IgD-negative memory B cell (primary cell): ENCODE data around the gene KIF26B. TPM values are rescaled to one million over a fixed set of nuclear protein-coding genes. Genes with fewer than 3 reads are reported as not detected.

Experiments used
- H3K27ac Mint-ChIP-seq, 3 donors: one replicate each; pipeline ENCODE4 v1.8.0; 2020 to 2022; ENCODE audit warnings: mild to moderate bottlenecking in 3 of 3, mixed read lengths in 3 of 3, moderate library complexity in 1 of 3
- H3K27me3 Mint-ChIP-seq: one replicate; pipeline ENCODE4 v1.8.0; 2021; ENCODE audit warnings: mixed read lengths
- H3K36me3 Mint-ChIP-seq: one replicate; pipeline ENCODE4 v1.8.0; 2020; ENCODE audit warnings: mild to moderate bottlenecking, mixed read lengths
- H3K4me1 Mint-ChIP-seq, 3 donors: one replicate each; pipeline ENCODE4 v1.8.0; 2020 to 2022; ENCODE audit warnings: mixed read lengths in 3 of 3, mild to moderate bottlenecking in 1 of 3
- H3K4me3 Mint-ChIP-seq, 4 donors: one replicate each; pipeline ENCODE4 v1.8.0; 2020 to 2022; ENCODE audit warnings: mild to moderate bottlenecking in 4 of 4, mixed read lengths in 4 of 4, moderate library complexity in 3 of 4
- H3K9me3 Mint-ChIP-seq, 3 donors: one replicate each; pipeline ENCODE4 v1.8.0; 2020 to 2021; ENCODE audit warnings: mixed read lengths in 3 of 3, mild to moderate bottlenecking in 1 of 3
- polyA plus RNA-seq: library from polyadenylated mRNA; unstranded; fragments of 300-500 nt; fragmentation: Illumina TruSeq; gene quantifications from one replicate; pipeline ENCODE4 v1.2.3, GENCODE V29; 2021

The KIF26B gene
- polyA plus RNA-seq, 1 donor from 2014 or later, result 0.29 TPM

DNA sequence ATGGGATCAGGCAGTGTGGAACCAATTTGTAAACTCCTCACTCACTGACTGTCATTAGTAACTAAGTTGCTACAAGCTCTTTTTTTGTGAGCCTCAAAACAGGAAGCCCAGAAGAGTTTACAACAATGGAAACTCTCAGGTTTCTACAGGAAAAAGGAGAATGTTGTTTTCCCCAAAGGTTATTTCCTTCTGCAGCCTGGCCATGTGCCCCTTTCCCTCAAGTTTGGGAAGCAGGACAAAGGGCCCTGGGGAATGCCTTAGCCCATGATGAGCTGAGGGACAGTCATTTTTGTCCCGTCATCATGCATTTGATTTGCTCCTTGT, 395.9 kb downstream of the KIF26B start:
- no peaks in the 10 kb centered on the region for H3K4me1 Mint-ChIP-seq
- peaks cover 3% of the 10 kb centered on the region for H3K36me3 Mint-ChIP-seq
- peaks cover 14% of the 10 kb centered on the region for H3K27me3 Mint-ChIP-seq
- no peaks in the 10 kb centered on the region for H3K9me3 Mint-ChIP-seq
- H3K4me3 Mint-ChIP-seq, result no peak overlapping the region
- no peak overlapping the region for H3K27ac Mint-ChIP-seq

DNA sequence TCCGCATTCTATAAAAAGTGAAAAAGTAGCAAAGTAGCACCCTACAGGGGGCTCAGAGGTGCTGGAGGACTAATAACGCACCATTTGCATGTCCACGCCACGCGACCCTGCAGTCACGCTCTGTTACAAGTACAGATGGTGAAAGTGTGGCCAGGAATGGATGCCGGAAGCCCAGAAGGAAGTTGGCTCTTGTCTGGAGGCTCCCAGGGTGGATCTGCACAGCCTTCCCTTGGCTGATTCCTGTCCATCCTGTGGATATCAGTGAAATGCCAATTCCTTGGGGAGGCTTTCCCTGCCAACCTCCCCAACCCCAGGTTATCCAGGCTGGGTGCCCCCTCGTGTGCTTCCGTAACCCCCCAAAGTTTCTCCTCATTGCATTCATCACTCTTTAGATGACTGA, 396.8 kb downstream of the KIF26B start:
- Mint-ChIP-seq H3K9me3 (no peaks in the 10 kb centered on the region), H3K4me1 (no peaks in the 10 kb centered on the region), H3K27me3 (peaks cover 15% of the 10 kb centered on the region), H3K36me3 (peaks cover 3% of the 10 kb centered on the region), H3K27ac (no peak overlapping the region), H3K4me3 (no peak overlapping the region)

DNA sequence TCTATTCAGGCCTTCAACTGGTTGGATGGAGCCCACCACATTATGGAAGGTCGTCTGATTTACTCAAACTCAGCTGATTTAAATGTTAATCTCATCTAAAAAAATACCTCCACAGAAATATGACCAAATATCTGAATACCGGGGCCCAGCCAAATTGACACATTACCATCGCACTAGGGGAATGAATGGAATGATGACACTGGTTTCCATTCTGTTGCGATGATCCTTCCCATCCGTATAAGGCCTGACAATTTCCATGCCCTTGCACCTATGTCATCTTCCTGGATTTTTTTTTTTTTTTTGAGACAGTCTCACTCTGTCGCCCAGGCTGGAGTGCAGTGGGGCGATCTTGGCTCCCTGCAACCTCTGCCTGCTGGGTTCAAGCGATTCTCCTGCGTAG, 397.5 kb downstream of the KIF26B start:
- peaks cover 3% of the 10 kb centered on the region for H3K36me3 Mint-ChIP-seq
- H3K27me3 Mint-ChIP-seq, result peaks cover 15% of the 10 kb centered on the region
- H3K4me1 Mint-ChIP-seq, result no peaks in the 10 kb centered on the region
- no peaks in the 10 kb centered on the region for H3K9me3 Mint-ChIP-seq
- no peak overlapping the region for H3K27ac Mint-ChIP-seq
- no peak overlapping the region for H3K4me3 Mint-ChIP-seq

DNA sequence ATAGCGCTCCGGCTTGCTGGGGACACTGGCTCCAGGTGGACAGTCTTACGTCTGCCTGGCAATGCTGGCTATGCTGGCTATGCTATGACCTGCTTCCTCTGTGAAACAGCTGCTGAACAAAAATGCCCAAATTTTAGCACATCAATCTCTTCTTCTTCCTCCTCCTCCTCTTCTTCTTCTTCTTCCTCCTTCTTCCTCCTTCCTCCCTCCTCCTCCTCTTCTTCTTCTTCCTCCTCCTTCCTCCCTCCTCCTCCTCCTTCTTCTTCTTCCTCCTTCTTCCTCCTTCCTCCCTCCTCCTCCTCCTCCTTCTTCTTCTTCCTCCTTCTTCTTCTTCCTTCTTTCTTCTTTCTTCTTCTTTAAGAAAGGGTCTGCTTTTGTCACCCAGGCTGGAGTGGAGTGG, 401.3 kb downstream of the KIF26B start:
- Mint-ChIP-seq H3K4me3 (no peak overlapping the region), H3K27me3 (peaks cover 6% of the 10 kb centered on the region), H3K4me1 (no peaks in the 10 kb centered on the region), H3K9me3 (no peaks in the 10 kb centered on the region), H3K27ac (no peak overlapping the region), H3K36me3 (no peaks in the 10 kb centered on the region)

DNA sequence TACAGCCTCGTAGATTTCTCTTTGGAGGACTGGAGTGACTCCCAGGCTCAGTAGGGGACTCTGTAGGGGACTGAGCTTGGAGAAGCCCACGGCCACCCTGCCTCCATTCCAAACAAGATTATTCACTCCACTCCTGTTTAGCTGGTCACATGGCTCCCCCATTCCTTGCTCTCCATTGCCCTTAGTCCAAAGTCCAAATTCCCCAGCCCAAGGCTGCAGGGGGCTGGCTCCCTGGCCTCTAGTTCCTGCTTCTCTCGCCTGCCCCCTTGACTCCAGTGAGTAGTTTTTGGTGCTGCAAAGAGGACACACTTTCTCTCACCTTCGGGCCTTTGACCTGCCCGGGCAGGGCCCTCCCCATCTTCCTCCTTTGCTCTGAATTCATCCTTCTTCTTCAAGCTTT, 403.3 kb downstream of the KIF26B start:
- Mint-ChIP-seq H3K36me3 (no peaks in the 10 kb centered on the region), H3K27ac (no peak overlapping the region), H3K4me1 (no peaks in the 10 kb centered on the region), H3K27me3 (peaks cover 6% of the 10 kb centered on the region), H3K4me3 (no peak overlapping the region), H3K9me3 (no peaks in the 10 kb centered on the region)

DNA sequence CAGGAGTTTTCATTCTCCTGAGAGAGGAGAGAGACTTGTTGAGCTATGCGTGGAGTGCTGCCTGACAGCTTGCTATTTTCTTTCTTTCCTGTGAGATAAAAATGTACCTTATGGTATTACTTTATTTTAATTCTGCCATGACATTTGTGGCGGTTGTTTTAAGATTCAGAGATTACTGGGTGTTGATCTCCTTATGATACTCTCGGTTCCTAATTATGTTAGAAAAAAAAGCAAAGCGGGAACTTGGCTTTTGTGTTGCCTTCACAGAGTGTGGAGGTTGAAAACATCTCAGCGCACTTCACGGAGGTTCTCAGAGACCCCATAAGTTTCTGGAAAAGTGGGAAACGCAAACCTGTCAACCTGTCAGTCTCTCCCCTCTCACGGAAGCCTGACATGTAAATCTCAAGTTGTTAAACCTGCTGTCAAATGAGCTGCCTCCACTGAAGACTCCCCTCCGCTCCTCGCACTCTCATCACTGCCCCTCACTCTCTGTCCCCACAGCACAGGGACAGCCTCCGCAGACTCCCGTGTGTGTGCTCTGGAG, 405.6 kb downstream of the KIF26B start:
- Mint-ChIP-seq H3K27ac (no peak overlapping the region), H3K4me3 (peak overlapping the region in 1 of 4 donors; percentile 69), H3K27me3 (peaks cover 9% of the 10 kb centered on the region), H3K4me1 (no peaks in the 10 kb centered on the region), H3K9me3 (no peaks in the 10 kb centered on the region), H3K36me3 (no peaks in the 10 kb centered on the region)

DNA sequence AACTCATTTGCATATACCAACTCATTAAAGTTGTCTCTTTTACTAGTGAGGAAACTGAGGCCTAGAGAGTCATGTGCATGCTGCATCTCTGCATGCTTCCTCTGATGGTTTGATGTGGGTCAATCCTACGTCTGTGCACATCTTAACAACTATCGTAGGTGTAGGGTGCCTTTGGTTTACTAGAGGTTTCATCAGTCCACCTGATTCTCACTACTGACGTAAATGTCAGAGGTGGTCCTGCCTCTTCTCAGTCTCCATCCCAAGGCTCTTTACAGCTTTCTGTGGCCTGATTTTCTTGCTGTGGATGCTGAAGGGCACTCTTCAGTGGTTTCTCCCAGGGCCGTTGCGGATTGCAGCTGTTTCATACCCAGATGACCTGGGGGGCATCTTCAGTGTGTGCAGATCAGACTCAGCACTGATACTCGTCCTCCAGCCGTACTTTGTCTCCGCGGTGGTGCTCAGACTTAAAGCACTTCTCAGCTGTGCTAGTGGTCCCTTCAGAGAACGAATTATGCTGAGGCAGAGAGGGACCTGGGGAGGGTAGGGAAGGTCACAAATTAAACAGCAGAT, 407.0 kb downstream of the KIF26B start:
- peaks cover 0 to 3% (median 0%) of the 10 kb centered on the region in 3 donors for H3K9me3 Mint-ChIP-seq
- no peaks in the 10 kb centered on the region for H3K36me3 Mint-ChIP-seq
- no peaks in the 10 kb centered on the region for H3K4me1 Mint-ChIP-seq
- H3K4me3 Mint-ChIP-seq, result no peak overlapping the region
- H3K27me3 Mint-ChIP-seq, result peaks cover 8% of the 10 kb centered on the region
- H3K27ac Mint-ChIP-seq, result peak overlapping the region in 1 of 3 donors; percentile 47

DNA sequence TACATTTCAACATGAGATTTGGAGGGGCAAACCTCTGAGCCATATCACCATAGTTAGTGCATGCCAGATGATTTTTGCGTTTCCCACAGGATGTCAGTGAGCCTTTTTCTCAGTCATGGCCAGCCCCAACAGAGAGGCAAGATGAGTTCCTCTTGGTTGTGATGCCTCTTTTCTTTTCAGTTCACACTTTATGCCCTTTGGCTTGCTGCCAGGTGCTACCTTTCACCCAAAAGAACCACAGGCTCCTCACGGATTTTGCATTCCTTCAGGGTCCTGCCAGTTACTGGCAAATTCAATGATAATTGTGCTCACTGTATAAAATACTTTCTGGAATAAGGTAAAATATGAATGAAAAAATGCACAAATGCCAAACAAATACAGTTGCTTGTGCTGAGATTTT, 411.3 kb downstream of the KIF26B start:
- Mint-ChIP-seq H3K27ac (no peak overlapping the region), H3K9me3 (peaks cover 0 to 3% (median 0%) of the 10 kb centered on the region in 3 donors), H3K36me3 (no peaks in the 10 kb centered on the region), H3K27me3 (peaks cover 6% of the 10 kb centered on the region), H3K4me3 (no peak overlapping the region), H3K4me1 (peaks cover 0 to 1% (median 0%) of the 10 kb centered on the region in 3 donors)

DNA sequence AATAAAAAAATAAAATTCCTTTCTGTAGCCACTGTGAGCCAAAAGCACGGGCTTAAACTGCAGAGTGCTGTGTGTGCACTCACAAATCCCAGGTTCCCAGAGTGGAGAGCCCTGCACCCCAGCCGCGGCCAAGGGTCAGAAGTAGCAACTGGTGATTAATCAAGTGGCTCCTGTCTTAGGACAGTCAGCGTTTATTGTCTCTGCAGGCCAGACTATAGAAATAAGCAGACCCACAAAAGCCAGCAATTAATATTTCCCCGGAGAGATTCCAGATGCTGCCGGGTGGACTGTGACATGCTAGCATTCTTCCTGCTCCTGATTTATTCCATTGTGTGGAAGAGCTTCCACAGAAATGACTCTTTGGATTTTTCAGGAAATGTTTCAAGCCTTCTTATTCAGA, 412.2 kb downstream of the KIF26B start:
- Mint-ChIP-seq H3K36me3 (no peaks in the 10 kb centered on the region), H3K27me3 (peaks cover 6% of the 10 kb centered on the region), H3K4me3 (no peak overlapping the region), H3K27ac (no peak overlapping the region), H3K4me1 (peaks cover 0 to 1% (median 0%) of the 10 kb centered on the region in 3 donors), H3K9me3 (peaks cover 0 to 3% (median 0%) of the 10 kb centered on the region in 3 donors)

DNA sequence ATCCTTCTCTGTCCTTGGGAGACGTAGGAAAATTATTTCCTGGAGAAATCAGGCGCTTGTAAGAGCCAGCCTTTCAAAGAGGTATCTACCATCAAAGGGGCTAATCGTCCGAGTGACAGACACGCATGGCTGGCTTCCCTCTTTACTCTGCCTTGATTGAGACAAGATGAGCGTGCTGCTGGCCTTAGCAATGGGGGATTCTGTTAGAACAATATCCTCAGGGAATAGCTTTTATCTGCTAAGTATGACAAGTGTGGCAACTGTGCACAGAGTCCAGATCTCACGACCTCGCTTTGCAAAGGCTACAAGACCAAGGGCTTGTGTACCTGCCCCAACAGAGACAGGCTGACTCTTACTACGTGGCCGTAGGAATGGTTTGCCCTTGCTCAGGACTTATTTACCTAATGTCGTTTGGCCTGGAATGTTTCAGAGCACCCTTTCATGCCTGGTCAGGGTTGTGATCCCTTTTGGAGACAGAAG, 417.1 kb downstream of the KIF26B start:
- Mint-ChIP-seq H3K36me3 (peaks cover 2% of the 10 kb centered on the region), H3K27me3 (peaks cover 4% of the 10 kb centered on the region), H3K4me1 (peaks cover 0 to 1% (median 0%) of the 10 kb centered on the region in 3 donors), H3K9me3 (peaks cover 0 to 2% (median 0%) of the 10 kb centered on the region in 3 donors), H3K27ac (no peak overlapping the region), H3K4me3 (no peak overlapping the region)

DNA sequence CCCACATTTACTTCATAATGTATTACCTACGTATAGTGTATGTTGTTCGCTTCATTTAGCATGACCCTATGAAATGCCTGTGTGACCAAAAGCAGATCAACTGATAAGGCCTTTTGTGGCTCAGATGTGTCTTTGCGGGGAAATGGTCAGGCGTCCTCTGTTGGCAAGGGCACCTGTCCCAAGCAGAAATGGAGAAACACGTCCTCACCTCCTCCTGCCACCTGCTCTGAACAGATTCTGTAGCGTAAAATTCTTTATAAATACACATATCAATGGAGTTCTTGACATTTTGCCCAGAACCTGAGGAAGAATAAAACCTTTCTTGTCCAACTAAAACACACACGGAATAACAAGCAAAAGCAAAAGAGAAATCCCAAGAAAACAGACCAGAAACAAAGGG, 417.9 kb downstream of the KIF26B start:
- peaks cover 0 to 2% (median 0%) of the 10 kb centered on the region in 3 donors for H3K9me3 Mint-ChIP-seq
- peaks cover 4% of the 10 kb centered on the region for H3K27me3 Mint-ChIP-seq
- peaks cover 2% of the 10 kb centered on the region for H3K36me3 Mint-ChIP-seq
- peaks cover 0 to 1% (median 0%) of the 10 kb centered on the region in 3 donors for H3K4me1 Mint-ChIP-seq
- H3K27ac Mint-ChIP-seq, result no peak overlapping the region
- no peak overlapping the region for H3K4me3 Mint-ChIP-seq

DNA sequence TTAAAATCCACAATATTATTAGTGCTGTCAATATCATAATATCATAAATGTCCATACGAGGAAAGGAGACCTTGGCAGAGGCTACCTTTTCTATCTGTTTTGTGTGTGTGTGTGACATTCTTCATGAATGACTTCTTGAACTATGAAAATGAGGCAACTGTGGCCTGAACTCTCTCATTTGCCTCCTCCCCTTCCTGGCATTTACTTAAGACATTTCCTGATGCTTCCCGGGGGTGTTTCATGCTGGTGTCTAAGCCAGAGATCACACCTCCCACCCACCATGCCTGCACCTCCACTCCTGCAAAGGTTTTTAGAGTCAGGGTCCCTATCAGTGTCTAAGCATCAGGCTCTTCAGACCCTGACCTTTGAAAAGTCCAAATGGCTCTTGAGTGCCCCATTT, 420.9 kb downstream of the KIF26B start:
- H3K36me3 Mint-ChIP-seq, result peaks cover 2% of the 10 kb centered on the region
- peaks cover 9% of the 10 kb centered on the region for H3K27me3 Mint-ChIP-seq
- H3K4me1 Mint-ChIP-seq, result no peaks in the 10 kb centered on the region
- peaks cover 0 to 2% (median 0%) of the 10 kb centered on the region in 3 donors for H3K9me3 Mint-ChIP-seq
- H3K4me3 Mint-ChIP-seq, result no peak overlapping the region
- no peak overlapping the region for H3K27ac Mint-ChIP-seq

DNA sequence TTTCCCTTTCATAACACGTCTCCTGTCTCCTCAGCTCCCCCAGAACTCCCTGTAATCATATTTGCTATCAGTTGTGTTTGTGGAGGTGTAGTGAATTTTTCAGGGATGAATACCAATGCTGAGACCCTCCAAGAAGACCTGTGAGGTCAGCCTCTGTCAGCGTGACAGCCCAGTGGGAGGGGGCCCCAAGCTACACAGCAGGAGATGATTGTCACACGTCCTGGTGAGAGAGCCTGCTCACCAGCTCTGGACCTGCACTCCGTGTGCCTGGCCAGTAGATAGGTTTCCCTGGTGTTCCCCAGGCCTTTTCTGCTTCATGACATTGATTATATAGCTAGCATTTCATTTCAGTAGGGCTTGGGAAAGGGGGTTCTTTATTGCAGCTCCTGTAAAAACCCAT, 421.5 kb downstream of the KIF26B start:
- no peaks in the 10 kb centered on the region for H3K4me1 Mint-ChIP-seq
- peaks cover 0 to 2% (median 0%) of the 10 kb centered on the region in 3 donors for H3K9me3 Mint-ChIP-seq
- H3K27ac Mint-ChIP-seq, result peak overlapping the region in 1 of 3 donors; percentile 19
- no peak overlapping the region for H3K4me3 Mint-ChIP-seq
- H3K27me3 Mint-ChIP-seq, result peaks cover 11% of the 10 kb centered on the region
- peaks cover 2% of the 10 kb centered on the region for H3K36me3 Mint-ChIP-seq

DNA sequence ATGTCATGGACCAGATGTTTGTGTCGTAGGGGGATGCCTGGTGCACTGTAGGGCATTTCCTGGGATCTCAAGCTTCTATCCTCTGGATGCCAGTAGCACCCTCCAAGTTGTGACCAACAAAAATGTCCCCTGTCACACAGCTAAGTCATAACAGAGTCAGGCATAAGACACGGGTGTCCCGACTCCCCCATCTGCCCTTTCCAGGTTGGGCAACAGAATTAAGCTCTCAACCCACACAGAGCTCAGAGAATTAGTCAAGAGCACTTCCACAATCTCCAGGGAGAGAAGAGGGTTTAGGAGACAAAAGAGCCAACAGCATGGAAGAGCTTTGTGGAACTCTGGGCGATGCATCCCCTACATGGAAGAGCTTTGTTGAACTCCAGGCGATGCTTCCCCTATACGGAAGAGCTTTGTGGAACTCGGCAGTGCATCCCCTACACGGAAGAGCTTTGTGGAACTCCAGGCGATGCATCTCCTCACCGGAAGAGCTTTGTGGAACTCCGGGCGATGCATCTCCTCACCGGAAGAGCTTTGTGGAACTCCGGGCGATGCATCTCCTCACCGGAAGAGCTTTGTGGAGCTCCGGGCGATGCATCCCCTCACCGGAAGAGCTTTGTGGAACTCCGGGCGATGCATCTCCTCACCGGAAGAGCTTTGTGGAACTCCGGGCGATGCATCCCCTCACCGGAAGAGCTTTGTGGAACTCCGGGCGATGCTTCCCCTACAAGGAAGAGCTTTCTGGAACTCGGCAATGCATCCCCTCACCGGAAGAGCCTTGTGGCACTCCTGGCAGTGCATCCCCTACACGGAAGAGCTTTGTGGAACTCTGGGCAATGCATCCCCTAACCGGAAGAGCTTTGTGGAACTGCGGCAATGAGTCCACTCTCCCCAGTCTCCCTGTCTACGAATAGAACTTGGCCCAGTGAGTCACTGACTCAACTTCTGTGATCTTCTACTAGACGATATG, 422.7 kb downstream of the KIF26B start:
- Mint-ChIP-seq H3K36me3 (peaks cover 2% of the 10 kb centered on the region), H3K4me3 (no peak overlapping the region), H3K9me3 (peaks cover 0 to 2% (median 0%) of the 10 kb centered on the region in 3 donors), H3K27ac (no peak overlapping the region), H3K4me1 (peaks cover 0 to 1% (median 0%) of the 10 kb centered on the region in 3 donors), H3K27me3 (peaks cover 11% of the 10 kb centered on the region)

DNA sequence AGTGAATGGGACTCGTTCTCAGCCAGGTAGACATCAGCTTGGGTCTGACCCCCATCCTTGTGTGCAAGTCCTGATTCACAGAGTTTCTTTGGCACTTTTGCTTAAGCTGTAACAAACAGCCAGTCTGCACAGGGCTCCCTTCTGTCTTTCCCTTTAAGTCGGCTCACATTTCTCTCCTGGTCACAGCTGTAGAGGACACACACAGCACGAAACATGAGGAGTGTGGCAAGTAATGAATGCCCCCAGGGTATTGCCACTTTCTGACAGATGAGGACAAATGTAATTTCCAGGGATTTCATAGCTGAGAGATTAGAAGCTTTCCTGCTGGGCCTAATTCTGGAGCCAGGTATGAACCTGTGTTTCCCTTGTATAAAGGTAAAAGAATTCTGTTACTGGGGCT, 423.5 kb downstream of the KIF26B start:
- H3K27me3 Mint-ChIP-seq, result peaks cover 11% of the 10 kb centered on the region
- H3K4me1 Mint-ChIP-seq, result peaks cover 0 to 2% (median 1%) of the 10 kb centered on the region in 3 donors
- H3K36me3 Mint-ChIP-seq, result no peaks in the 10 kb centered on the region
- H3K4me3 Mint-ChIP-seq, result no peak overlapping the region
- H3K27ac Mint-ChIP-seq, result no peak overlapping the region
- peaks cover 0 to 2% (median 0%) of the 10 kb centered on the region in 3 donors for H3K9me3 Mint-ChIP-seq
